GM21360 (cell line): ENCODE measurements around the gene SLC25A29.

ENCODE experiments used
- ATAC-seq: cut with Tn5 transposase; IDR thresholded peaks from one replicate; pipeline ENCODE4 v1.9.1; 2021; ENCODE audit warnings: mild to moderate bottlenecking, moderate library complexity; ENCODE audit not compliant: unreplicated experiment

The SLC25A29 gene

DNA sequence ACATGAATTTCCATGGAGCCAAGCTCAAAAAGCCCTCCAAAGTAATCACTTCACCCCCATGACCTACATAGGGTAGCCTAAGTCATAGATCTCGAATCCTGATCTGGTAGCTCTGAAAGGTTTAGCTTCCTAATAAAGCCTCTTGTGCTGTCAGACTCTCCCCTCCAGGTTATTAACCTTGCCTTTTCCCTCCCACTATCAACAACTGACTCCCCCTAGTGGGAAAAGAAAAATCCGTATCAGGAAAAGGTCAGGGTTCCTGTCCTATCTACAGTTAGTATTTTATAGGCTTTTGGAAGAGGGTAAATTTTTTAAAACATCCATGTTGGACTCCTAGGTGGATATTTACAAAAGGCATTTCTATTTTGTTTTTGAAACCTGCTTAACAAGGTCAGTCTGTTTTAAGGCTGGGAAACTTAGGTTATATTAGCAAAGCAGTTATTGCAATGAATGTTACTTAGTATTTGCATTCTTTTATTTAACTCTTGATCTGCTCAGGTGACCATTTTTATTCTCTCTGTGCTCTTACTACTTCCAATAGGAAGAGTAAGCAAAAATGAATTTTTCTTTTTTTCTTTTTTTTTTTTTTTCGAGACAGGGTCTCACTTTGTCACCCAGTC is 59.3 kb downstream of the SLC25A29 start:
- no peak for ATAC-seq

DNA sequence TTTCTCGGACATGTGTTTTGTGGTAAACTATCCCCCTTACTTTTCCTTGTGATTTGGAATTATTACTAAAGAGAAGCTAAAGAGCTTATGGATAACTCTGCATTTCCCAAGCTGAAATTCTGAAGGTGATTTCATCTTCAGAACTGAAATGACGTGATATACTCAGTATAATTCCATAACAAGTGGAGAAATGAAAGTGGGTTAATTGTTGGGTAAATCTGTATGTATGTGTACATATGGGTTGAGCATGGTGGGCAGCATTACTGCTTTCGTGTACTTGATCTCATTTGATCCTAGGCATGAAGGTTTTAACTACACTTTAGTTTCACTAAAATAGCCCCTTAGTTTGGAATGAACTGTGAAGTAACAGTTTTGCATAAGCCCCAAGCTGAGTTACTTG is 63.2 kb downstream of the SLC25A29 start:
- ATAC-seq = no peak

DNA sequence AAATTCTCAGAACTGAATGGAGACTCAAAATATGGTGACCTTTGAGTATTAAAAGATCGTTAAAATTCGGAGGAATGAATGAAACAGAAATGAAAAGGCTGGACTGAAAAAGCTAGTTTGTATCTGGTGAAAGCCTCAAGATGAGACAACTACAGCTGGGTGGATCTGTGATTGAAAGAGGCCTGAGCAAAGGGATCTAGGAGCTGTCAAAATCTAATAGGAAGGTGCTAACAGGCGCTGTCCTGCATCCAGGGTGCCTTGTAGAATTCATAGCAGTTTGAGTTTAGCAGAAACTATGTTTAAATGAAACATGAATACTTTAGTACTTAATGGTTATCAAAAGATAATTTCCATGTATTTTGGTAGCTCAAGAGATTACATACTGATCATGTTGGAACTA is 65.0 kb downstream of the SLC25A29 start:
- ATAC-seq = no peak
